SU-DHL-6 (cell line): ENCODE results near the gene SLC24A3.

Source experiments
- EZH2phosphoT487 ChIP-seq: fragments of 200-600 bp; sonication (generic), shearing (Covaris generic); conservative IDR thresholded peaks from 2 replicates; pipeline ENCODE4 v1.6.1; 2018; ENCODE audit warnings: mild to moderate bottlenecking, antibody characterized with exemption, low read length, moderate library complexity, mixed read lengths
- TF ChIP-seq, protein P1 (sequence below): fragments of 200-600 bp; sonication (generic); IDR thresholded peaks from one replicate; pipeline ENCODE4 v1.5.1; 2017; ENCODE audit warnings: antibody characterized with exemption, mild to moderate bottlenecking, low read length, moderate library complexity; ENCODE audit not compliant: insufficient read depth, poor library complexity, severe bottlenecking

DNA sequence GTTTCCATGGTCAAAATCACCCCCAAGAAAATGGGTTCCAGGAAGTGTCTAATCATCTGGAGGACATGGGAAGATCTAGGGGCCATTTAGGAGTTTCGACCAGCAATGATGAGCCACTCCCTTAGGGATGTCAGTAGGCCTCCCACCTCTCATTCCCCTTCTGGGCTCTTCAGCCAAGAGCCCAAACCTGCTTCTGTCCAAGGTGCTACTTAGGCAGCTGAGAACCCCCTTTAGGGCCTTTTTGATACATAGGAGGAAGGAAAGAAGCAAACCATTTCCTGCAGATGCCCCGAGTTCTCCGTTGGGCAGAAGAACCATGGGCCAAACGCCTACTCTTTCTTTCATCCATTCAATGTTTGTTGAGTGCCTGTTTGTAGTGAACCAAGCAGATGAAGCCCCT, 404.2 kb downstream of the SLC24A3 start:
- TF ChIP-seq, protein P1, sequence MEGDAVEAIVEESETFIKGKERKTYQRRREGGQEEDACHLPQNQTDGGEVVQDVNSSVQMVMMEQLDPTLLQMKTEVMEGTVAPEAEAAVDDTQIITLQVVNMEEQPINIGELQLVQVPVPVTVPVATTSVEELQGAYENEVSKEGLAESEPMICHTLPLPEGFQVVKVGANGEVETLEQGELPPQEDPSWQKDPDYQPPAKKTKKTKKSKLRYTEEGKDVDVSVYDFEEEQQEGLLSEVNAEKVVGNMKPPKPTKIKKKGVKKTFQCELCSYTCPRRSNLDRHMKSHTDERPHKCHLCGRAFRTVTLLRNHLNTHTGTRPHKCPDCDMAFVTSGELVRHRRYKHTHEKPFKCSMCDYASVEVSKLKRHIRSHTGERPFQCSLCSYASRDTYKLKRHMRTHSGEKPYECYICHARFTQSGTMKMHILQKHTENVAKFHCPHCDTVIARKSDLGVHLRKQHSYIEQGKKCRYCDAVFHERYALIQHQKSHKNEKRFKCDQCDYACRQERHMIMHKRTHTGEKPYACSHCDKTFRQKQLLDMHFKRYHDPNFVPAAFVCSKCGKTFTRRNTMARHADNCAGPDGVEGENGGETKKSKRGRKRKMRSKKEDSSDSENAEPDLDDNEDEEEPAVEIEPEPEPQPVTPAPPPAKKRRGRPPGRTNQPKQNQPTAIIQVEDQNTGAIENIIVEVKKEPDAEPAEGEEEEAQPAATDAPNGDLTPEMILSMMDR, result no peak
- no peak for TF ChIP-seq EZH2phosphoT487
